Measurements from ENCODE around the gene PROZ.

GRCh38 chr13:113135281-113135760, 23.1 kb upstream of the PROZ start:
- TF ChIP-seq POLR2AphosphoS5 (IDR thresholded peaks at IDR 0.05; ENCODE audit: low read depth, low read length): no peak
- TF ChIP-seq, protein P1, sequence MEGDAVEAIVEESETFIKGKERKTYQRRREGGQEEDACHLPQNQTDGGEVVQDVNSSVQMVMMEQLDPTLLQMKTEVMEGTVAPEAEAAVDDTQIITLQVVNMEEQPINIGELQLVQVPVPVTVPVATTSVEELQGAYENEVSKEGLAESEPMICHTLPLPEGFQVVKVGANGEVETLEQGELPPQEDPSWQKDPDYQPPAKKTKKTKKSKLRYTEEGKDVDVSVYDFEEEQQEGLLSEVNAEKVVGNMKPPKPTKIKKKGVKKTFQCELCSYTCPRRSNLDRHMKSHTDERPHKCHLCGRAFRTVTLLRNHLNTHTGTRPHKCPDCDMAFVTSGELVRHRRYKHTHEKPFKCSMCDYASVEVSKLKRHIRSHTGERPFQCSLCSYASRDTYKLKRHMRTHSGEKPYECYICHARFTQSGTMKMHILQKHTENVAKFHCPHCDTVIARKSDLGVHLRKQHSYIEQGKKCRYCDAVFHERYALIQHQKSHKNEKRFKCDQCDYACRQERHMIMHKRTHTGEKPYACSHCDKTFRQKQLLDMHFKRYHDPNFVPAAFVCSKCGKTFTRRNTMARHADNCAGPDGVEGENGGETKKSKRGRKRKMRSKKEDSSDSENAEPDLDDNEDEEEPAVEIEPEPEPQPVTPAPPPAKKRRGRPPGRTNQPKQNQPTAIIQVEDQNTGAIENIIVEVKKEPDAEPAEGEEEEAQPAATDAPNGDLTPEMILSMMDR (IDR thresholded peaks at IDR 0.05): no peak
- TF ChIP-seq NFIC (IDR thresholded peaks at IDR 0.05; ENCODE audit: borderline replicate concordance): no peak
- TF ChIP-seq YY1 (IDR thresholded peaks at IDR 0.05; ENCODE audit: low read depth): no peak
- TF ChIP-seq TEAD4 (IDR thresholded peaks at IDR 0.05; ENCODE audit: borderline replicate concordance, insufficient read depth): no peak
- TF ChIP-seq RCOR1 (IDR thresholded peaks at IDR 0.05; ENCODE audit: low read length): no peak

Measured in SK-N-SH (cell line).